Fibroblast of skin of right biceps (primary cell): Measurements from ENCODE around the gene DARS1.

Source experiments
- DNase-seq: peaks from one replicate; pipeline ENCODE4 v3.0.0-alpha.2; 2013

The DARS1 gene

DNA sequence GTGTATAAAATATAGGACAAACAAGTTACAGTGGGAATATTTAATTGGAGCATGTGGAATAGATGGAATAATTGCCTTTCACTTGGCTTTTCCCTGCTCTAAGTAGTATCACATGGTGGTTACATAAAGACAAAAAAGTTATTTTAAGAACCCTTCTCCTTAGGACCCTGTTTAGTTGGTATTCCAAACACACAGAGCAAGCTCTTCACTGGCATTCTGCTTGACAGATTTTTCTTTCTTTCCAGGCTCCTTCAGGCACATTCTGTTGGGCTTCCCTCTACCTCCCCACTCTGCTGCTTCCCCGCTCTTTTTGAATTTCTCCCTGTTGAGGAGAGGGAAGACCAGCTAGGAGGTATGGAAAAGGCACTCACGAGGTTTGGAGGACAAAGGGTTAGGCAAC lies 29.0 kb upstream of the DARS1 start:
- DNase-seq = no peak

GRCh38 chr2:136013955-136014354 lies 28.5 kb upstream of the DARS1 start:
- no peak for DNase-seq

- DNase-seq = no peak
Observed at GRCh38 chr2:136013136-136013685, 27.8 kb upstream of the DARS1 start.

DNA sequence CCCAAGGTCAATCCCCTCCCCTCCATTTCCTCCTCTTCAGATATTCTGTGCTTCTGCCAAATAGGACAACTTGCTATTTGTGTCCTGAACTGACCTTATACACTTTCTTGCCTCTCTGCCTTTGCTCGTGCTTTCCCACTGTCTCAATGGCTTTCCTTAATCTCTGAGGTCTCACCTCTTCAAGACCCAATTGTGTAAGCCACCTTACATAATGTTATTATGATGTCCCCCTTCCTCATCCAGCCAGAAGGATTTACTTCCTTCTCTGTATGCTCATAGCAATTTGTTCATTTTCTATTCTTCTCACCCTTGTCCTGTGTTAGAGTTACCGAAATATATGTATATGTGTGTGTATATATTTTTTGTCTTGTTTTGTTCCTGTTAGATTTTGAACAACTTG lies 26.9 kb upstream of the DARS1 start:
- no peak for DNase-seq

- DNase-seq = peak; percentile 75
Observed at GRCh38 chr2:136010126-136010525, 24.7 kb upstream of the DARS1 start.

- no peak for DNase-seq
Observed at GRCh38 chr2:136008205-136008865, 22.9 kb upstream of the DARS1 start.

DNA sequence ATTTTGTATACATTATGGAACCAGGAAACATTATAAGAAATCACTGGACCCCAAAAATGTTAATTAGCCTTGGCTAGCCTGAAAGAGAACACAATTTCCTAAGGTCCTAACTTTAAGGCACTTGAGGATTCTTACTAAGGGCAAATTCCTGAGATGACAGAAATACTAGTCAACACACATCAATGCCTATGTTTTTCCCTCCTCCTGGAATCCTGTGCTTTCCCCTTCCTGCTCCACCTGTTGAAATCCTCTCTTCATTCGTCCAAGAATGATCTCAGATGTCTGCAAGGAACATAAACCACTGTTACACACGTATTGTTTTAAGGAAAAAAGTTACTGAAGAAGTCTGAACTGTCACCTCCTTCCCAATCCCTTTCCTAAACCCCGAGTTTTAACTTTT lies 21.2 kb upstream of the DARS1 start:
- DNase-seq = peak; percentile 39

GRCh38 chr2:136005462-136006196 lies 20.2 kb upstream of the DARS1 start:
- no peak for DNase-seq

- no peak for DNase-seq
Observed at GRCh38 chr2:136004965-136005364, 19.5 kb upstream of the DARS1 start.

DNA sequence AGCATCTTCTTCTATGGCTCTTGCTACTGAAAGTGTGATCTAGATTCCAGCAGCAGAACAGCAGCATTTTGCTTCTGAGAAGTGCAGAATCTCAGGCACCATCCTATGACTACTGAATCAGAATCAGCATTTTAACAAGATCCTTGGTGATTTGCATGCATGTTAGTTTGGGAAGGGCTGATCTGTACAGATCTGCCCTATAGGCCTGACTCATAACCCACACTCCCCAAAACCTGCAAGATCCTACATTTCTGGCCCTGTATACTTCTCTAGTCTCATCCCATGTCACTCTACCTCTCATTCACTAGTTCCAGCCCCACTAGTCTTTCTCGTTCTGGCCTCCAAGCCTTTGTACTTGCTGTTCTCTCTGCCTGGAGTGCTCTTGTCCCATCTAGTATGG lies 15.7 kb upstream of the DARS1 start:
- no peak for DNase-seq

- no peak for DNase-seq
Observed at GRCh38 chr2:136000502-136000901, 15.1 kb upstream of the DARS1 start.

DNA sequence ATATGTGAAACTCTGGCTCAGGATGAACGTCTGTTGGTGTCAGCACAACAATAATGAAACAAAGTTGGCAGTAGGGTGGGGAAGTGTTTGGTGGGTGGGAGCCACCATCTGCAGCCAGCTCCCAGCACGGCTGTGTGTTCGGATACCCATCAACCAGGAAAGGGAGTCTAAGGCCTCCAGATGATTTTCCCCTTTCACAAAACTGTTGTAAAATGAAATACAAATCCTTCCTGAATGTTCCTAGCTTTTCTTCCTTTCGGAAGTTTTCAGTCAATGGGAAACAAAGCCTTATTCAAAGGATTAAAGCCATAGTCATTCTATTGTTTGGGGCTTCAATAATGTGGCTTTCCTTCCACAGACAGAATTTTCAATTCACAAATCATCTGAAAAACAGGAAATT lies 14.5 kb upstream of the DARS1 start:
- DNase-seq = no peak

GRCh38 chr2:135998879-135999278 lies 13.5 kb upstream of the DARS1 start:
- DNase-seq = no peak

DNA sequence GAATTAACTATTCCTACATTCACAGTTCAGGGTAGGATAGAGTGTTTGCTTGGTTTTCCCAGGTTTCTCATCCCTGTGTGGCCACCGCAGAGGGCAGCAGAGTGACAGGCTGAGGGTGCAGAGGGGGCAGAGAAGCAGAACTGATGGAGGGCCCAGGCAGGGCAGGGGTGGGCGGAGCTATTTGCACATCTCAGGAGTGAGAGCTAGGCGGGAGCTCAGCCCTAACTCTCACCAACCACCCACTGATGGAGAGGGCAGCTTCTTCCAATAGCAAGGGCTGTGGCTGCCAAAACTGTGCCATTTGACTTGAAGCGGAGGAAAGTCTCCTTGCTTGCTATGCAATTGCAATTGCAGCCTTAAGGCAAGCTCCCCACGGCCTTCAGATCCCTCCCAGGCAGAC lies 12.0 kb upstream of the DARS1 start:
- DNase-seq = no peak

- DNase-seq = no peak
Observed at GRCh38 chr2:135996304-135996703, 10.9 kb upstream of the DARS1 start.

GRCh38 chr2:135994281-135994680 lies 8.9 kb upstream of the DARS1 start:
- no peak for DNase-seq

DNA sequence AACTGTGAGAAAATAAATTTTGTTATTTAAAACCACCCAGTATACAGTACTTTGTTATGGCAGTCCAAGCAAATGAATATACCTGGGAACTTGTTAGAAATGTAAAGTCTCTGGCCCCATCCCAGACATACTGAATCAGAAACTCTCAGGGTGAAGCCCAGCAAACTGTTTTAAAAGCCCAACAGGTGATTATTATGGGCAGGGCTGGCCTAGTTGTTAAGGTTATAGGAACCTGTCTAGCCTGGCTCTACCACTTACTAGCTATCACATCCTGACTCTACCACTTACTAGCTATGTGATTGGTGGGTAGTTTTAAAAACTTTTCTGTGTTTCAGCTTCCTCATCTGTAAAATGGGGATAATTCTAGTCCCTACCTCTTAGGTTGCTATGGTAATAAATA lies 8.0 kb upstream of the DARS1 start:
- no peak for DNase-seq

DNA sequence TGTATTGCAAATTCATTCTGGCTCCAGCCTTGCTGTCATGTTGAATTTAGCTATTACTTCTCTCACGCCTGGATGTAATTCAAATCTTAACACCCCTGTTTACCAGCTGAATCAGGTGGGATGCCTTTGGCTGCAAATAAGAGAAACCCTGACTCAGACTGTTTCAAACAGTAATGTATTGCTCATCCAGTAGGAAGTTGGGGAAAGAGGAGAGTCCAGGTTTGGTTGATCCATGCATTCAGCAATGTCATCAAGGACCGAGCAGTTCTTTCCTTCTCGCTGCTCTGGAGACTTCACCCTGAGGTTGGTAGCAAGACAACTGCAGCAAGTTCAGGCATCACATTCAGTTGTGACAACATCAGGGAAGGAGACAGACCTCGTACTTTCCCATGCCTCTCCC lies 6.4 kb upstream of the DARS1 start:
- DNase-seq = no peak

- DNase-seq = no peak
Observed at GRCh38 chr2:135987441-135987840, 2.0 kb upstream of the DARS1 start.

- DNase-seq = no peak
Observed at GRCh38 chr2:135986507-135986906, 1.1 kb upstream of the DARS1 start.

- no peak for DNase-seq
Observed at GRCh38 chr2:135985826-135986393, 484 bp upstream of the DARS1 start.

GRCh38 chr2:135984199-135985017 lies 1.0 kb downstream of the DARS1 start:
- no peak for DNase-seq

DNA sequence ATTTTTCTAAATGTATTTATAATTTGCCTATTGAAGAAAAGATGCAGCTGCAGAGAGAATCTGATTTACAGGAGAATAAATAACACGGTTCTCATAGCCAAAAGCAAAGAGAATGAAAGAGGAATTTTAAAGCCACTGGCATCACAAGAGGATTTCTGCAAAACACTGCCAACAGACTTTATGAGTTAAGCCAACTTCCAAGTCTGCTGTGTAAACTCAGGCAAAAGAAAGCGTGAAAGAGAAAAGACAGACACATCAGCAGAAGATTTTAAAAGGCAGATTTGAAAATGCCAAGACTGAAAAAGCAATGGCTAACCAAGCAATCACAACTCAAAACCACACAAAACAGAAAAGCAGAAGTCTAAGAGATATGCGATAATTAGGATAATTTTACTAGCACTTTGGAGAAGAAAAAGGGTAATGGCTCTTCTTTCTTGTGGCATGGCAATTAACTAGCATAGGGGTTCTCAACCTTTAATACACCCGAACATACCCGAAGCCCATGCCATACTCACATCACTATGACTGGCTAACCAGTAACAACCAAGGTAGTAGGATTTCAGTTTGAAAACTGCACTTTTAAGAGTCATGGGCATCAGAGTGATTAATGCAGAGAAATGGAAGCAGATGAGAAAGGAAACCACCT lies 4.9 kb downstream of the DARS1 start:
- no peak for DNase-seq
